Measurements from ENCODE around the gene SLC38A11. TPM values are rescaled to one million over a fixed set of nuclear protein-coding genes. Genes with fewer than 3 reads are reported as not detected.

Gene SLC38A11
- total and polyA plus RNA-seq, 2 of the 8 experiments (the other 6 are each of a cell fraction or from before 2014, with no cell fraction given), result not detected

DNA sequence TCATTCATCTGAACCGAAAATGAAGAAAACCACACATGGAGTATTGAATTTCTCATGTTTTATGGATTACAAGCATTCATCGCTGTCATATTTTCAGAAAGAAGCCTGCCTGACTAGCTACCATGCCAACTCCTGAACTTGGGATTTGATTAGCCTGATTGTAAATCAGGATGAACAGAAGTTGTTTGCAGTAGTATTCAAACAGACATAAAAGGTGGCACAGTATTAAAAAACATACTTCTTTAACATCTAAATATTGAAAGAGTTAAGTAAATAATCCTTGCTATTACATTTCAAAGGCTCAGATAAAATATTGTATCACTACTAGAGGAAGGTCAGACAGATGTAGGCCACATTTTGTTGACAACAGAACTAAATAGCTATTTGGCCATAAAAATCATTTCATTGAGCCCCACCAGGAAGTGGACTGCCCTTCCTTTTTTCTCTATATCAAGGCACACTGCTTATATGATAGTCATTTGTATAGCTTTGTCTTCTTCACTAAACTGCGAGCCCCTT lies 21.6 kb downstream of the SLC38A11 start:
- DNase-seq (ENCODE audit: low read depth in 1 of 2, low spot score in 2 of 2) (no peak), FAIRE-seq (no peak)
- Histone ChIP-seq H3K23ac (ENCODE audit: insufficient read length) (no peak overlapping the region), H3K14ac (ENCODE audit: insufficient read length) (no peak overlapping the region), H4K91ac (replicated peaks; ENCODE audit: insufficient read length, low read length) (no peak overlapping the region), H3K9ac (replicated peaks in 1 of 4; ENCODE audit: extremely low read depth in 1 of 4, low read depth in 3 of 4, low read length in 3 of 4) (no peak overlapping the region), H2AK5ac (ENCODE audit: low read depth, low read length) (no peak overlapping the region), H2BK12ac (ENCODE audit: low read depth, low read length) (no peak overlapping the region), H3K18ac (ENCODE audit: extremely low read depth, low read length) (no peak overlapping the region), H3K4ac (replicated peaks; ENCODE audit: insufficient read length, low read depth, low read length) (no peak overlapping the region), H4K5ac (ENCODE audit: insufficient read length, low read depth, low read length) (no peak overlapping the region), H3K27ac (ENCODE audit: low read depth, low read length) (no peak overlapping the region), H2BK120ac (replicated peaks; ENCODE audit: low read depth, low read length) (no peak overlapping the region), H3K36me3 (ENCODE audit: control insufficient read depth in 2 of 4, insufficient read depth in 4 of 4, low read length in 3 of 4) (no peaks in the 10 kb centered on the region), H3K4me1 (replicated peaks in 1 of 4; ENCODE audit: control insufficient read depth in 3 of 4, insufficient read depth in 4 of 4, low read length in 3 of 4) (peaks cover 0 to 2% (median 0%) of the 10 kb centered on the region in 4 experiments; a peak in 1 of 7 replicates), H2AFZ (ENCODE audit: low read length) (no peak overlapping the region), H3K4me2 (ENCODE audit: insufficient read depth in 1 of 2, low read depth in 2 of 2, low read length in 2 of 2) (no peak overlapping the region), H3K79me1 (ENCODE audit: low read depth, low read length) (no peaks in the 10 kb centered on the region), H3K79me2 (ENCODE audit: control insufficient read depth in 1 of 2, insufficient read depth in 2 of 2, low read length in 2 of 2) (no peaks in the 10 kb centered on the region), H3K9me3 (ENCODE audit: insufficient read depth in 2 of 2, low read depth in 1 of 2, low read length in 1 of 2) (no peaks in the 10 kb centered on the region), H3K4me3 (ENCODE audit: extremely low read depth in 1 of 4, insufficient read depth in 2 of 4, low read depth in 3 of 4, low read length in 4 of 4) (no peak overlapping the region), H2BK20ac (ENCODE audit: low read length) (no peak overlapping the region), H2BK5ac (ENCODE audit: low read depth, low read length) (no peak overlapping the region), H3K56ac (replicated peaks; ENCODE audit: insufficient read length, low read depth, low read length) (no peak overlapping the region), H4K8ac (ENCODE audit: extremely low read depth, insufficient read depth, low read length) (no peak overlapping the region), H3K27me3 (replicated peaks in 1 of 4; ENCODE audit: control insufficient read depth in 3 of 4, extremely low read depth in 1 of 4, insufficient read depth in 3 of 4, low read length in 3 of 4) (no peaks in the 10 kb centered on the region), H2BK15ac (ENCODE audit: low read length) (no peak overlapping the region), H4K20me1 (replicated peaks in 1 of 2; ENCODE audit: control insufficient read depth in 1 of 2, insufficient read depth in 2 of 2, low read length in 2 of 2) (no peaks in the 10 kb centered on the region), H3K23me2 (ENCODE audit: low read depth, low read length) (no peaks in the 10 kb centered on the region)
- CTCF ChIA-PET (ENCODE audit: partially characterized antibody), result interaction anchor here (1.4 kb wide), 1 partner anchor 198 kb away, joined by 8 read pairs; no protein-coding TSS in a partner anchor
- POLR2A ChIA-PET (ENCODE audit: partially characterized antibody), result no interaction called here
- WGBS, 2 experiments (ENCODE audit: extremely low coverage in 1 of 2, insufficient coverage in 1 of 2, insufficient read length in 1 of 2, insufficient replicate concordance in 2 of 2, low coverage in 1 of 2, low lambda C conversion rate in 2 of 2, missing lambda C conversion rate in 1 of 2), result 90% methylated on average over 3 of the region's 3 CpGs; no CpG with 5 or more reads in 1 of the 2 experiments
- TF ChIP-seq SP1 (IDR thresholded peaks at IDR 0.05; ENCODE audit: low read depth, low read length), result no peak
- TF ChIP-seq BCL11A (IDR thresholded peaks at IDR 0.05; ENCODE audit: low read depth in 2 of 2, low read length in 2 of 2), result no peak
- TF ChIP-seq CTCF (IDR thresholded peaks at IDR 0.05; ENCODE audit: control extremely low read depth in 1 of 3, insufficient read depth in 1 of 3, low read depth in 1 of 3, low read length in 3 of 3), result no peak
- no peak for TF ChIP-seq SIRT6 (IDR thresholded peaks at IDR 0.05; ENCODE audit: low read length)
- no peak for TF ChIP-seq SUZ12 (IDR thresholded peaks at IDR 0.05; ENCODE audit: low read length)
- TF ChIP-seq CTBP2 (IDR thresholded peaks at IDR 0.05; ENCODE audit: borderline replicate concordance, insufficient read depth, insufficient read length, low read length), result no peak
- TF ChIP-seq MAX (IDR thresholded peaks at IDR 0.05), result no peak
- no peak for TF ChIP-seq TEAD4 (IDR thresholded peaks at IDR 0.05; ENCODE audit: low read depth, low read length)
- TF ChIP-seq EZH2 (IDR thresholded peaks at IDR 0.05; ENCODE audit: low read depth, low read length, severe bottlenecking), result no peak
- TF ChIP-seq KDM1A (IDR thresholded peaks at IDR 0.05; ENCODE audit: borderline replicate concordance, low read length), result no peak
- TF ChIP-seq KDM5A (IDR thresholded peaks at IDR 0.05; ENCODE audit: low read length), result no peak

Measured in H1 (cell line).